ENCODE measurements around the gene S100PBP.

- TF ChIP-seq, protein P1, sequence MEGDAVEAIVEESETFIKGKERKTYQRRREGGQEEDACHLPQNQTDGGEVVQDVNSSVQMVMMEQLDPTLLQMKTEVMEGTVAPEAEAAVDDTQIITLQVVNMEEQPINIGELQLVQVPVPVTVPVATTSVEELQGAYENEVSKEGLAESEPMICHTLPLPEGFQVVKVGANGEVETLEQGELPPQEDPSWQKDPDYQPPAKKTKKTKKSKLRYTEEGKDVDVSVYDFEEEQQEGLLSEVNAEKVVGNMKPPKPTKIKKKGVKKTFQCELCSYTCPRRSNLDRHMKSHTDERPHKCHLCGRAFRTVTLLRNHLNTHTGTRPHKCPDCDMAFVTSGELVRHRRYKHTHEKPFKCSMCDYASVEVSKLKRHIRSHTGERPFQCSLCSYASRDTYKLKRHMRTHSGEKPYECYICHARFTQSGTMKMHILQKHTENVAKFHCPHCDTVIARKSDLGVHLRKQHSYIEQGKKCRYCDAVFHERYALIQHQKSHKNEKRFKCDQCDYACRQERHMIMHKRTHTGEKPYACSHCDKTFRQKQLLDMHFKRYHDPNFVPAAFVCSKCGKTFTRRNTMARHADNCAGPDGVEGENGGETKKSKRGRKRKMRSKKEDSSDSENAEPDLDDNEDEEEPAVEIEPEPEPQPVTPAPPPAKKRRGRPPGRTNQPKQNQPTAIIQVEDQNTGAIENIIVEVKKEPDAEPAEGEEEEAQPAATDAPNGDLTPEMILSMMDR (IDR thresholded peaks at IDR 0.05) = no peak
- TF ChIP-seq POLR2AphosphoS5 (IDR thresholded peaks at IDR 0.05) (no peak), EP300 (IDR thresholded peaks at IDR 0.05) (no peak), POLR2A (IDR thresholded peaks at IDR 0.05; ENCODE audit: low read depth) (no peak)
These were observed 42.5 kb downstream of the S100PBP start for GRCh38 chr1:32859915-32860314.

Measured in esophagus muscularis mucosa (tissue), 4 donors.